Cortex of kidney (tissue), 1 donor: Measurements from ENCODE around the gene LINGO4.
A peak's percentile ranks its signal among the peaks of the same experiment; 100 is the strongest.

Source experiments
- DNase-seq: peaks from one replicate; lab custom pipeline; 2025; lab: John Stamatoyannopoulos, UW

The LINGO4 gene

GRCh38 chr1:151813271-151813977 lies 8.2 kb upstream of the LINGO4 start:
- DNase-seq: no peak

- DNase-seq: no peak
Observed at GRCh38 chr1:151811181-151811580, 6.0 kb upstream of the LINGO4 start.

GRCh38 chr1:151809985-151810556 lies 4.9 kb upstream of the LINGO4 start:
- DNase-seq: no peak

GRCh38 chr1:151809290-151809984 lies 4.2 kb upstream of the LINGO4 start:
- DNase-seq: no peak

- no peak for DNase-seq
Observed at GRCh38 chr1:151807766-151808165, 2.5 kb upstream of the LINGO4 start.

- no peak for DNase-seq
Observed at GRCh38 chr1:151807131-151807530, 1.9 kb upstream of the LINGO4 start.

- no peak for DNase-seq
Observed at GRCh38 chr1:151806170-151806569, 951 bp upstream of the LINGO4 start.

GRCh38 chr1:151803915-151804314 lies 1.3 kb downstream of the LINGO4 start:
- DNase-seq: no peak

- no peak for DNase-seq
Observed at GRCh38 chr1:151803164-151803563, 2.1 kb downstream of the LINGO4 start.

- DNase-seq: no peak
Observed at GRCh38 chr1:151802372-151802771, 2.8 kb downstream of the LINGO4 start.

GRCh38 chr1:151801846-151802245 lies 3.4 kb downstream of the LINGO4 start:
- no peak for DNase-seq

- no peak for DNase-seq
Observed at GRCh38 chr1:151801310-151801820, 3.9 kb downstream of the LINGO4 start.

GRCh38 chr1:151800830-151801229 lies 4.4 kb downstream of the LINGO4 start:
- no peak for DNase-seq

- no peak for DNase-seq
Observed at GRCh38 chr1:151799179-151800022, 5.8 kb downstream of the LINGO4 start.

- no peak for DNase-seq
Observed at GRCh38 chr1:151798571-151798970, 6.6 kb downstream of the LINGO4 start.

GRCh38 chr1:151790940-151791651 lies 14.1 kb downstream of the LINGO4 start:
- DNase-seq: no peak

GRCh38 chr1:151790071-151790939 lies 14.9 kb downstream of the LINGO4 start, which contains the start of gene TDRKH:
TSS of gene TDRKH (minus strand) at chr1:151790500. CDS start at chr1:151783022, 7,478 bp downstream.
- peak; percentile 75 for DNase-seq

GRCh38 chr1:151787689-151788088 lies 17.5 kb downstream of the LINGO4 start:
- DNase-seq: no peak

- DNase-seq: no peak
Observed at GRCh38 chr1:151783796-151784195, 21.4 kb downstream of the LINGO4 start.

GRCh38 chr1:151782741-151783140 lies 22.5 kb downstream of the LINGO4 start:
- DNase-seq: no peak
